ENCODE data around the gene CTLA4.

Gene CTLA4

DNA sequence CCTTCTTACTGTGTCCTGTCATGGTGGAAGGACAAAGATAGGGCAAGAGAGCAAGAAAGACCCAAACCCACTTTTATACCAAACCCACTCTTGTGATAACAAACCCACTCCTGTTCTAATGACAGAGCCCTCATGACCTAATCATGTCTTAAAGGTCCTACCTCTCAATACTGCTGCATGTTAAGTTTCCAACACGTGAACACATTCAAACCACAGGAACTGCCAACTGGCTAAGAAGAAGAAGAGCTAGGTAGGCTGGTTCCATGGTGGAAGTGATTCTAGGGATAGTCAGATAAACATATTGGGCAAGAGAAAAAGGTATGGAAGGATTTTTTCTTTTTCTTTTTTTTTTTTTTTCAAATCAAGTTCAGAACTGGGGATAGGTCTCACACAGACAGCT is 22.0 kb downstream of the CTLA4 start:
- H3K36me3 ChIP-seq (replicated peaks in 1 of 2; ENCODE audit: control insufficient read depth in 2 of 2, insufficient read depth in 2 of 2, low read length in 2 of 2), result no peaks in the 10 kb centered on the region
- no peak overlapping the region for H3K18ac ChIP-seq (ENCODE audit: low read length)
- no peak overlapping the region for H3K14ac ChIP-seq (ENCODE audit: low read length)
- no peak overlapping the region for H3K27ac ChIP-seq (replicated peaks; ENCODE audit: low read length)
- H2BK5ac ChIP-seq (ENCODE audit: low read length), result no peak overlapping the region
- no peak overlapping the region for H3K9ac ChIP-seq (ENCODE audit: low read depth, low read length, poor library complexity)
- no peak overlapping the region for H2BK15ac ChIP-seq (ENCODE audit: low read length)
- H3K4ac ChIP-seq (ENCODE audit: low read length), result no peak overlapping the region
- H2BK120ac ChIP-seq (ENCODE audit: low read depth, low read length), result no peak overlapping the region
- H2AK5ac ChIP-seq (ENCODE audit: low read depth, low read length), result no peak overlapping the region
- WGBS, 2 donors (ENCODE audit: extremely low coverage in 2 of 2, insufficient read length in 2 of 2, insufficient replicate concordance in 1 of 2), result no CpG with 5 or more reads among the region's 1 CpG
- H2AFZ ChIP-seq (ENCODE audit: low read length), result no peak overlapping the region
- H2BK12ac ChIP-seq (ENCODE audit: low read length), result no peak overlapping the region
- H3K4me1 ChIP-seq (ENCODE audit: control insufficient read depth in 2 of 2, insufficient read depth in 1 of 2, low read depth in 1 of 2, low read length in 2 of 2), result peaks cover 0 to 2% of the 10 kb centered on the region in 2 donors
- no peak overlapping the region for H3K4me3 ChIP-seq (ENCODE audit: low read length in 2 of 2)
- no peaks in the 10 kb centered on the region for H3K9me3 ChIP-seq (replicated peaks in 1 of 2; ENCODE audit: control insufficient read depth in 2 of 2, insufficient read depth in 1 of 2, low read depth in 1 of 2, low read length in 2 of 2)
- no peak overlapping the region for H3K23ac ChIP-seq (ENCODE audit: low read depth, low read length, poor library complexity)
- H4K8ac ChIP-seq (ENCODE audit: low read depth, low read length), result no peak overlapping the region
- no peak overlapping the region for H3K4me2 ChIP-seq (ENCODE audit: insufficient read depth, low read length, poor library complexity, severe bottlenecking)
- no peaks in the 10 kb centered on the region for H3K27me3 ChIP-seq (ENCODE audit: control insufficient read depth in 3 of 3, insufficient read depth in 3 of 3, low read depth in 1 of 3, low read length in 3 of 3)
- H3K79me1 ChIP-seq (ENCODE audit: low read depth, low read length), result no peaks in the 10 kb centered on the region
- no peak for DNase-seq (ENCODE audit: low spot score)
- no peak overlapping the region for H4K91ac ChIP-seq (ENCODE audit: low read depth, low read length, poor library complexity)

DNA sequence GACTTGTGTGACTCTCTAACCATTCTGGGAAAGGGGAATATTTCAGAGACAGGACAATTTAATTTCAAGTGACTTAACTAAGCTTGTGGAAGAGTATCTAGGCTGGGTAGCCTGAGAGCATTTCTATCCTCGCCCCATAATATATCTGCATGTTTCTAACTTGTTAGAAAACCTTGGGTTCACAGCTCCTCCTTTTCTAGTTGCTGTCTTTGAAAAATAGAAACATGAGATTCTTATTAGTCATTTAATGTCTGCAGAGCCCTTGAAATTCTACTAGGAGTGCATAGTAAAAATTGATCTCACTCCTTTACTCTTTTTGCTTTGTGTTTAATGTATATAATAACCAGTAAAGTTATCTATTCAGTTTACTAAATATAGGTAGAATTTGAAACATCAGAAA is 22.4 kb downstream of the CTLA4 start:
- Histone ChIP-seq H3K9ac (ENCODE audit: low read depth, low read length, poor library complexity) (no peak overlapping the region), H2BK12ac (ENCODE audit: low read length) (no peak overlapping the region), H2AK5ac (ENCODE audit: low read depth, low read length) (no peak overlapping the region), H3K4ac (ENCODE audit: low read length) (no peak overlapping the region), H3K23ac (ENCODE audit: low read depth, low read length, poor library complexity) (no peak overlapping the region), H3K18ac (ENCODE audit: low read length) (no peak overlapping the region), H3K4me3 (ENCODE audit: low read length in 2 of 2) (no peak overlapping the region), H2BK15ac (ENCODE audit: low read length) (no peak overlapping the region), H3K36me3 (replicated peaks in 1 of 2; ENCODE audit: control insufficient read depth in 2 of 2, insufficient read depth in 2 of 2, low read length in 2 of 2) (no peaks in the 10 kb centered on the region), H4K91ac (ENCODE audit: low read depth, low read length, poor library complexity) (no peak overlapping the region), H3K27me3 (ENCODE audit: control insufficient read depth in 3 of 3, insufficient read depth in 3 of 3, low read depth in 1 of 3, low read length in 3 of 3) (no peaks in the 10 kb centered on the region), H3K27ac (replicated peaks; ENCODE audit: low read length) (no peak overlapping the region), H4K8ac (ENCODE audit: low read depth, low read length) (no peak overlapping the region), H3K4me2 (ENCODE audit: insufficient read depth, low read length, poor library complexity, severe bottlenecking) (no peak overlapping the region), H3K4me1 (ENCODE audit: control insufficient read depth in 2 of 2, insufficient read depth in 1 of 2, low read depth in 1 of 2, low read length in 2 of 2) (peaks cover 0 to 2% of the 10 kb centered on the region in 2 donors), H2BK5ac (ENCODE audit: low read length) (no peak overlapping the region), H2AFZ (ENCODE audit: low read length) (no peak overlapping the region), H3K79me1 (ENCODE audit: low read depth, low read length) (no peaks in the 10 kb centered on the region), H2BK120ac (ENCODE audit: low read depth, low read length) (no peak overlapping the region), H3K14ac (ENCODE audit: low read length) (no peak overlapping the region), H3K9me3 (replicated peaks in 1 of 2; ENCODE audit: control insufficient read depth in 2 of 2, insufficient read depth in 1 of 2, low read depth in 1 of 2, low read length in 2 of 2) (no peaks in the 10 kb centered on the region)
- no peak for DNase-seq (ENCODE audit: low spot score)
- no CpG with 5 or more reads among the region's 1 CpG for WGBS, 2 donors (ENCODE audit: extremely low coverage in 2 of 2, insufficient read length in 2 of 2, insufficient replicate concordance in 1 of 2)

DNA sequence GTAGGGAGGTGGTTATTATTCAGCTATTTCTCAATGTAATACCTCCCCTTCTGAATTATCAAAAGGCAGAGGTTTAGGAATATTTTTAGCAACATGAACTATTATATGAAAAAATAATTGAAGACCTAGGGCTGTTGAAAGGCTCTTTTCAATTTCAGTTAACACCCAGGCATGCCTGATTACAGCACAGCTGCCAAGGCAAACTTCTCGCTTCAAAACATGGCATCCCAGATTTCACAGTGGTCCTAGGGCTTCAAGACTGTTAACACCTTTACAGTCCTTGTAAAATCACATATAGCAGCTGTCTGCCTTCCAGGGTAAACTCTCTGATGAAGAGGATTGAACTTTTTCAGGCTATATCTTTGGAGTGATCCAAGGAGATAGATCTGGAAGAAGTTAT is 23.2 kb downstream of the CTLA4 start:
- Histone ChIP-seq H2BK120ac (ENCODE audit: low read depth, low read length) (no peak overlapping the region), H3K4me3 (ENCODE audit: low read length in 2 of 2) (no peak overlapping the region), H2AK5ac (ENCODE audit: low read depth, low read length) (no peak overlapping the region), H3K4me2 (ENCODE audit: insufficient read depth, low read length, poor library complexity, severe bottlenecking) (no peak overlapping the region), H3K27ac (replicated peaks; ENCODE audit: low read length) (no peak overlapping the region), H3K14ac (ENCODE audit: low read length) (no peak overlapping the region), H2BK5ac (ENCODE audit: low read length) (no peak overlapping the region), H2AFZ (ENCODE audit: low read length) (no peak overlapping the region), H3K79me1 (ENCODE audit: low read depth, low read length) (no peaks in the 10 kb centered on the region), H2BK15ac (ENCODE audit: low read length) (no peak overlapping the region), H4K8ac (ENCODE audit: low read depth, low read length) (no peak overlapping the region), H3K36me3 (replicated peaks in 1 of 2; ENCODE audit: control insufficient read depth in 2 of 2, insufficient read depth in 2 of 2, low read length in 2 of 2) (no peaks in the 10 kb centered on the region), H3K23ac (ENCODE audit: low read depth, low read length, poor library complexity) (no peak overlapping the region), H2BK12ac (ENCODE audit: low read length) (no peak overlapping the region), H3K4me1 (ENCODE audit: control insufficient read depth in 2 of 2, insufficient read depth in 1 of 2, low read depth in 1 of 2, low read length in 2 of 2) (peaks cover 0 to 2% of the 10 kb centered on the region in 2 donors), H3K18ac (ENCODE audit: low read length) (no peak overlapping the region), H3K27me3 (ENCODE audit: control insufficient read depth in 3 of 3, insufficient read depth in 3 of 3, low read depth in 1 of 3, low read length in 3 of 3) (no peaks in the 10 kb centered on the region), H3K9ac (ENCODE audit: low read depth, low read length, poor library complexity) (no peak overlapping the region), H3K9me3 (replicated peaks in 1 of 2; ENCODE audit: control insufficient read depth in 2 of 2, insufficient read depth in 1 of 2, low read depth in 1 of 2, low read length in 2 of 2) (no peaks in the 10 kb centered on the region), H3K4ac (ENCODE audit: low read length) (no peak overlapping the region), H4K91ac (ENCODE audit: low read depth, low read length, poor library complexity) (no peak overlapping the region)
- no CpG with 5 or more reads among the region's 1 CpG for WGBS, 2 donors (ENCODE audit: extremely low coverage in 2 of 2, insufficient read length in 2 of 2, insufficient replicate concordance in 1 of 2)
- DNase-seq (ENCODE audit: low spot score), result no peak

DNA sequence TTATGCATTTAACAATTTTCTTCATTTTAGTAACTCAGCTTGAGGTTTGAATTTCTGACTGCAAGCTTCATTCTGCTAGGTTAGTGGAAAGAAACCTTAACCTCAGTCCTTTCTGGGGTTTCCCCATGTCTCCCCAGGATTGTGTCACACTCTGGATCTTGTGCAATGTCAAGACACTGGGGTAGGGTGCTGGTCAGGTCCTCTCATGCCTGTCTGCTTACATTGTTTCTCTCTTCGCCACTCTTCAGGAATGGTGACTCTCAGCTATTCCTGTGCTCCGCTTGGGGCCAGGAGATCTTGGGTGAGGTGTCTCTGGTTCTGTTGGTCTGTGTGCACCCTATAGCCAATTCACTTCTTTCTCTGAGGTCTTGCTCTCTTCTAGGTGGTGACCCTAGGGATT is 23.9 kb downstream of the CTLA4 start:
- Histone ChIP-seq H3K4me1 (ENCODE audit: control insufficient read depth in 2 of 2, insufficient read depth in 1 of 2, low read depth in 1 of 2, low read length in 2 of 2) (peaks cover 0 to 2% of the 10 kb centered on the region in 2 donors), H3K9ac (ENCODE audit: low read depth, low read length, poor library complexity) (no peak overlapping the region), H3K4me3 (ENCODE audit: low read length in 2 of 2) (no peak overlapping the region), H2BK15ac (ENCODE audit: low read length) (no peak overlapping the region), H3K27me3 (ENCODE audit: control insufficient read depth in 3 of 3, insufficient read depth in 3 of 3, low read depth in 1 of 3, low read length in 3 of 3) (no peaks in the 10 kb centered on the region), H4K8ac (ENCODE audit: low read depth, low read length) (no peak overlapping the region), H2AK5ac (ENCODE audit: low read depth, low read length) (no peak overlapping the region), H2AFZ (ENCODE audit: low read length) (no peak overlapping the region), H3K4ac (ENCODE audit: low read length) (no peak overlapping the region), H3K14ac (ENCODE audit: low read length) (no peak overlapping the region), H2BK120ac (ENCODE audit: low read depth, low read length) (no peak overlapping the region), H4K91ac (ENCODE audit: low read depth, low read length, poor library complexity) (no peak overlapping the region), H3K18ac (ENCODE audit: low read length) (no peak overlapping the region), H2BK12ac (ENCODE audit: low read length) (no peak overlapping the region), H2BK5ac (ENCODE audit: low read length) (no peak overlapping the region), H3K23ac (ENCODE audit: low read depth, low read length, poor library complexity) (no peak overlapping the region), H3K4me2 (ENCODE audit: insufficient read depth, low read length, poor library complexity, severe bottlenecking) (no peak overlapping the region), H3K79me1 (ENCODE audit: low read depth, low read length) (no peaks in the 10 kb centered on the region), H3K9me3 (replicated peaks in 1 of 2; ENCODE audit: control insufficient read depth in 2 of 2, insufficient read depth in 1 of 2, low read depth in 1 of 2, low read length in 2 of 2) (no peaks in the 10 kb centered on the region), H3K36me3 (replicated peaks in 1 of 2; ENCODE audit: control insufficient read depth in 2 of 2, insufficient read depth in 2 of 2, low read length in 2 of 2) (no peaks in the 10 kb centered on the region), H3K27ac (replicated peaks; ENCODE audit: low read length) (no peak overlapping the region)
- WGBS, 2 donors (ENCODE audit: extremely low coverage in 2 of 2, insufficient read length in 2 of 2, insufficient replicate concordance in 1 of 2), result no CpG with 5 or more reads among the region's 2 CpGs
- DNase-seq (ENCODE audit: low spot score), result no peak

All from neuronal stem cell (in vitro differentiated cells).